Transverse colon (tissue), 4 donors: Measurements from ENCODE around the gene PTPRR. TPM values are rescaled to one million over a fixed set of nuclear protein-coding genes. Genes with fewer than 3 reads are reported as not detected.

ENCODE experiments used
- DNase-seq: peaks from one replicate; pipeline ENCODE4 v3.0.0-alpha.2; 2019
- H3K27ac ChIP-seq, 4 donors: fragments of 200-600 bp; sonication (generic); 2 replicates each; pipeline ENCODE4 v1.5.1; 2016 to 2018; ENCODE audit warnings: inconsistent platforms in 4 of 4
- H3K27me3 ChIP-seq: fragments of 200-600 bp; sonication (generic); 2 replicates; pipeline ENCODE4 v1.5.1; 2017; ENCODE audit warnings: inconsistent platforms
- H3K36me3 ChIP-seq, 4 donors: fragments of 200-600 bp; sonication (generic); 2 replicates each; pipeline ENCODE4 v1.5.1; 2017 to 2019; ENCODE audit warnings: inconsistent platforms in 4 of 4
- H3K4me1 ChIP-seq, 4 donors: fragments of 200-600 bp; sonication (generic); 2 replicates each; pipeline ENCODE4 v1.5.1; 2017 to 2020; ENCODE audit warnings: inconsistent platforms in 4 of 4
- H3K4me3 ChIP-seq, 4 donors: fragments of 200-600 bp; sonication (generic); 1 replicate in 1 of 4; 2 replicates in 3 of 4; pipeline versions ENCODE4 v1.5.1 to v1.6.1; 2017 to 2019; ENCODE audit warnings: inconsistent platforms in 4 of 4
- H3K9me3 ChIP-seq, 2 donors: fragments of 200-600 bp; sonication (generic); 2 replicates each; pipeline ENCODE4 v1.5.1; 2017 to 2019; ENCODE audit warnings: inconsistent platforms in 2 of 2
- CTCF ChIP-seq, 5 experiments: fragments of 200-600 bp in 3 of 5; fragments of 450-650 bp in 2 of 5; sonication (generic) in 3 of 5; IDR thresholded peaks; 1 replicate in 2 of 5; 2 replicates in 3 of 5; pipeline ENCODE4 v1.5.1; 2016 to 2017; ENCODE audit warnings: antibody characterized with exemption in 5 of 5, inconsistent platforms in 3 of 5, mild to moderate bottlenecking in 2 of 5, moderate library complexity in 1 of 5
- EP300 ChIP-seq: sonication (generic); formaldehyde crosslinking; IDR thresholded peaks from one replicate; pipeline ENCODE4 v1.6.1; 2017; ENCODE audit warnings: antibody characterized with exemption, low read depth
- POLR2A ChIP-seq: fragments of 450-650 bp; IDR thresholded peaks from one replicate; pipeline ENCODE4 v1.6.1; 2016; ENCODE audit warnings: antibody characterized with exemption, mild to moderate bottlenecking, moderate library complexity
- POLR2AphosphoS5 ChIP-seq, 3 donors: sonication (generic); formaldehyde crosslinking; IDR thresholded peaks; one replicate each; pipeline ENCODE4 v1.6.1; 2016; ENCODE audit warnings: antibody characterized with exemption in 3 of 3
- WGBS, 2 donors: methylation state at CpG; one replicate each; pipeline ENCODE4 v1.1.5; 2018; ENCODE audit warnings: low coverage in 1 of 2; 5-methylcytosine and 5-hydroxymethylcytosine counted together
- in situ Hi-C, 4 donors: fragments of 200-750 bp; cut with MboI; loops; one replicate each; pipeline versions ENCODE4 v1.15.0 to v1.15.1; 2017; ENCODE audit warnings: low sequenced_read_pairs in 3 of 4, low pct_ligation_motif_present in 1 of 4, low pct_unique_long_range_greater_than_20kb in 1 of 4
- intact Hi-C: fragments of 100-400 bp; cut with DNase I; formaldehyde crosslinking; loops from one replicate; pipeline ENCODE4 v1.15.1; 2023; ENCODE audit warnings: low total_unique reads
- total RNA-seq, 4 donors: library from RNA; depleted of rRNA; stranded (reverse); fragments of >200 nt; gene quantifications; one replicate each; pipeline ENCODE4 v1.1.0, GENCODE V29; 2016

Gene PTPRR
- total RNA-seq, 4 donors from 2014 or later: 13.2 to 50.9 (median 31.4) TPM; not detected in 1

- Histone ChIP-seq H3K4me1 (no peaks in the 10 kb centered on the region), H3K9me3 (no peaks in the 10 kb centered on the region), H3K27me3 (no peaks in the 10 kb centered on the region), H3K27ac (no peak overlapping the region), H3K4me3 (no peak overlapping the region), H3K36me3 (no peaks in the 10 kb centered on the region)
- WGBS, 2 donors: 52 to 71% methylated on average over 1 of the region's 1 CpG
- in situ Hi-C loops: no loop called here
- intact Hi-C loops: no loop called here
- TF ChIP-seq EP300: no peak
- TF ChIP-seq POLR2AphosphoS5 (IDR thresholded peaks at IDR 0.05): no peak
- no peak for TF ChIP-seq POLR2A
- no peak for TF ChIP-seq CTCF (IDR thresholded peaks at IDR 0.05)
- no peak for DNase-seq
These were observed 9.9 kb downstream of the PTPRR start for GRCh38 chr12:70910666-70911065.

GRCh38 chr12:70908978-70909377, 11.6 kb downstream of the PTPRR start:
- in situ Hi-C loops: no loop called here
- H3K27ac ChIP-seq: no peak overlapping the region
- no peak overlapping the region for H3K4me3 ChIP-seq
- H3K36me3 ChIP-seq: no peaks in the 10 kb centered on the region
- H3K9me3 ChIP-seq: no peaks in the 10 kb centered on the region
- TF ChIP-seq CTCF (IDR thresholded peaks at IDR 0.05) (no peak), POLR2A (no peak), POLR2AphosphoS5 (IDR thresholded peaks at IDR 0.05) (no peak), EP300 (no peak)
- H3K27me3 ChIP-seq: no peaks in the 10 kb centered on the region
- no peaks in the 10 kb centered on the region for H3K4me1 ChIP-seq
- no peak for DNase-seq
- intact Hi-C loops: no loop called here
- 67 to 73% methylated on average over 1 of the region's 1 CpG for WGBS, 2 donors

- H3K9me3 ChIP-seq: no peaks in the 10 kb centered on the region
- H3K27me3 ChIP-seq: no peaks in the 10 kb centered on the region
- H3K4me1 ChIP-seq: no peaks in the 10 kb centered on the region
- no peak for DNase-seq
- no peak overlapping the region for H3K4me3 ChIP-seq
- TF ChIP-seq POLR2AphosphoS5 (IDR thresholded peaks at IDR 0.05) (no peak), EP300 (no peak), POLR2A (no peak), CTCF (IDR thresholded peaks at IDR 0.05) (no peak)
- no peak overlapping the region for H3K27ac ChIP-seq
- WGBS, 2 donors: 77 to 87% methylated on average over 2 of the region's 2 CpGs
- no peaks in the 10 kb centered on the region for H3K36me3 ChIP-seq
- in situ Hi-C loops (no loop called here), intact Hi-C loops (no loop called here)
These were observed 13.1 kb downstream of the PTPRR start for GRCh38 chr12:70907412-70907811.

GRCh38 chr12:70895956-70896355, 24.6 kb downstream of the PTPRR start:
- no peak overlapping the region for H3K4me3 ChIP-seq
- H3K27ac ChIP-seq: no peak overlapping the region
- 97 to 100% methylated on average over 1 of the region's 1 CpG for WGBS, 2 donors
- no peaks in the 10 kb centered on the region for H3K4me1 ChIP-seq
- H3K9me3 ChIP-seq: no peaks in the 10 kb centered on the region
- no peak for DNase-seq
- no peaks in the 10 kb centered on the region for H3K27me3 ChIP-seq
- intact Hi-C loops: no loop called here
- in situ Hi-C loops: no loop called here
- H3K36me3 ChIP-seq: no peaks in the 10 kb centered on the region
- TF ChIP-seq EP300 (no peak), CTCF (IDR thresholded peaks at IDR 0.05) (no peak), POLR2A (no peak)
